B cell (primary cell): ENCODE data around the gene GPR176. TPM values are rescaled to one million over a fixed set of nuclear protein-coding genes. Genes with fewer than 3 reads are reported as not detected.

ENCODE experiments used
- ATAC-seq: fragments of 200-7000 bp; cut with Tn5 transposase; one replicate; pipeline ENCODE4 v1.10.0; 2021; ENCODE audit warnings: low read depth, mild to moderate bottlenecking, moderate number of reproducible peaks, moderate library complexity
- CTCF ChIA-PET: fragments of 350-600 bp; sonication (Branson Sonifier 250); formaldehyde crosslinking; loops from one replicate; lab custom pipeline; 2021; ENCODE audit warnings: antibody characterized with exemption, inconsistent platforms; lab: Charles Lee
- POLR2A ChIA-PET: fragments of 350-600 bp; sonication (Branson Sonifier 250); formaldehyde crosslinking; loops from one replicate; lab custom pipeline; 2021; ENCODE audit warnings: antibody characterized with exemption; lab: Charles Lee
- DNase-seq: peaks from one replicate; pipeline ENCODE4 v3.0.0; 2013
- H2AFZ ChIP-seq: 2 replicates; pipeline ENCODE4 v1.6.1; 2012; ENCODE audit warnings: mild to moderate bottlenecking, low read depth, low read length; ENCODE audit not compliant: insufficient read depth, poor library complexity, severe bottlenecking
- H3K27ac ChIP-seq, 2 donors: 1 replicate in 1 of 2; 2 replicates in 1 of 2; pipeline ENCODE4 v1.5.1; 2012 to 2013; ENCODE audit warnings: low read length in 2 of 2, mild to moderate bottlenecking in 2 of 2, moderate library complexity in 1 of 2
- H3K27me3 ChIP-seq, 4 experiments: fragments of 200-600 bp in 1 of 4; sonication (generic) in 1 of 4; replicated peaks in 1 of 4; 1 replicate in 2 of 4; 2 replicates in 2 of 4; pipeline versions ENCODE4 v1.6.1 to v1.7.0; 2013 to 2016; ENCODE audit warnings: low read length in 3 of 4, mild to moderate bottlenecking in 2 of 4, mixed read lengths in 1 of 4, moderate library complexity in 1 of 4; ENCODE audit not compliant: insufficient read depth in 4 of 4, control insufficient read depth in 3 of 4; ENCODE audit errors: control extremely low read depth in 1 of 4
- H3K36me3 ChIP-seq, 2 experiments: replicated peaks in 1 of 2; 1 replicate in 1 of 2; 2 replicates in 1 of 2; pipeline versions ENCODE4 v1.6.1 to v1.7.1; 2013; ENCODE audit warnings: low read length in 1 of 2; ENCODE audit not compliant: insufficient read depth in 2 of 2, control insufficient read depth in 1 of 2; ENCODE audit errors: control extremely low read depth in 1 of 2, extremely low read depth in 1 of 2
- H3K4me1 ChIP-seq, 2 donors: fragments of 200-600 bp in 1 of 2; sonication (generic) in 1 of 2; 1 replicate in 1 of 2; 2 replicates in 1 of 2; pipeline versions ENCODE4 v1.5.1 to v1.6.1; 2013 to 2017; ENCODE audit warnings: low read length in 2 of 2; ENCODE audit not compliant: control insufficient read depth in 2 of 2, insufficient read depth in 2 of 2
- H3K4me2 ChIP-seq: replicated peaks from 2 replicates; pipeline ENCODE3; 2012; ENCODE audit warnings: mild to moderate bottlenecking, low read depth, low read length; ENCODE audit not compliant: poor library complexity, severe bottlenecking
- H3K4me3 ChIP-seq, 5 experiments: fragments of 200-600 bp in 1 of 5; sonication (generic) in 1 of 5; 1 replicate in 3 of 5; 2 replicates in 2 of 5; pipeline versions ENCODE4 v1.5.1 to v1.7.0; 2011 to 2016; ENCODE audit warnings: low read length in 4 of 5, mild to moderate bottlenecking in 4 of 5, low read depth in 2 of 5, control low read depth in 1 of 5, moderate library complexity in 1 of 5; ENCODE audit not compliant: insufficient read depth in 1 of 5; ENCODE audit errors: control extremely low read depth in 1 of 5, extremely low read depth in 1 of 5
- H3K79me2 ChIP-seq: fragments of 200-600 bp; sonication (generic); one replicate; pipeline ENCODE4 v1.6.0; 2016; ENCODE audit warnings: low read length; ENCODE audit not compliant: control insufficient read depth, insufficient read depth
- H3K9ac ChIP-seq: fragments of 200-600 bp; sonication (generic); 2 replicates; pipeline ENCODE4 v1.6.1; 2017; ENCODE audit warnings: mild to moderate bottlenecking, low read length, moderate library complexity
- H3K9me3 ChIP-seq, 3 donors: one replicate each; pipeline versions ENCODE4 v1.6.1 to v1.7.1; 2013; ENCODE audit warnings: low read length in 2 of 3; ENCODE audit not compliant: control insufficient read depth in 2 of 3, insufficient read depth in 1 of 3; ENCODE audit errors: control extremely low read depth in 1 of 3
- H4K20me1 ChIP-seq: 2 replicates; pipeline ENCODE4 v1.6.0; 2012; ENCODE audit warnings: mild to moderate bottlenecking, low read length; ENCODE audit not compliant: insufficient read depth, control insufficient read depth, poor library complexity, severe bottlenecking
- H3K27ac Mint-ChIP-seq: one replicate; pipeline ENCODE4 v1.8.0; 2021; ENCODE audit warnings: mixed read lengths
- H3K27me3 Mint-ChIP-seq: one replicate; pipeline ENCODE4 v1.8.0; 2021; ENCODE audit warnings: mixed read lengths
- H3K4me1 Mint-ChIP-seq: one replicate; pipeline ENCODE4 v1.8.0; 2021; ENCODE audit warnings: mixed read lengths
- H3K4me3 Mint-ChIP-seq: one replicate; pipeline ENCODE4 v1.8.0; 2021; ENCODE audit warnings: mixed read lengths
- H3K9me3 Mint-ChIP-seq: one replicate; pipeline ENCODE4 v1.8.0; 2022; ENCODE audit warnings: mixed read lengths; ENCODE audit not compliant: insufficient read depth
- CTCF ChIP-seq: fragments of 200-600 bp; IDR thresholded peaks from one replicate; pipeline ENCODE4 v1.8.0; 2022; ENCODE audit warnings: antibody characterized with exemption, mild to moderate bottlenecking
- EZH2 ChIP-seq: IDR thresholded peaks from 2 replicates; pipeline ENCODE4 v1.6.1; 2012; ENCODE audit warnings: borderline replicate concordance, low read depth, mild to moderate bottlenecking, moderate library complexity, low read length; ENCODE audit not compliant: insufficient read depth, poor library complexity, severe bottlenecking
- WGBS: methylation state at CpG from one replicate; pipeline ENCODE4 v1.1.5; 2013; ENCODE audit warnings: missing lambda C conversion rate; ENCODE audit not compliant: insufficient coverage; 5-methylcytosine and 5-hydroxymethylcytosine counted together
- intact Hi-C: fragments of 100-400 bp; cut with micrococcal nuclease; formaldehyde crosslinking; loops from one replicate; pipeline ENCODE4 v1.10.0; 2022
- polyA plus RNA-seq: library from polyadenylated mRNA; depleted of rRNA; stranded (reverse); fragments of >200 nt; gene quantifications from 2 replicates; pipeline ENCODE4 v1.2.3, GENCODE V29; 2012
- total RNA-seq, 2 donors: library from RNA; stranded (reverse); fragments of 120-200 nt in 1 of 2; gene quantifications; 1 replicate in 1 of 2; 2 replicates in 1 of 2; pipeline versions ENCODE4 v1.2.3 to v1.2.4, GENCODE V29; 2013 to 2022

GPR176 gene
- total and polyA plus RNA-seq, 2 donors (not counting 1 experiment from before 2014, with no cell fraction given), result 0.07 to 0.30 TPM

GRCh38 chr15:39785139-39785538, 134.9 kb downstream of the GPR176 start:
- TF ChIP-seq EZH2 (no peak), CTCF (no peak)
- peaks cover 0 to 4% of the 10 kb centered on the region in 2 experiments for H3K36me3 ChIP-seq
- H3K79me2 ChIP-seq, result no peaks in the 10 kb centered on the region
- ChIA-PET CTCF (interaction anchor here (0.8 to 1.7 kb wide), 3 partner anchors 27 to 489 kb away, joined by 3 to 11 read pairs (median 4); no protein-coding TSS in a partner anchor), POLR2A (no interaction called here)
- DNase-seq (no peak), ATAC-seq (no peak)
- Mint-ChIP-seq H3K9me3 (no peaks in the 10 kb centered on the region), H3K4me3 (no peak overlapping the region), H3K27ac (no peak overlapping the region), H3K27me3 (no peaks in the 10 kb centered on the region), H3K4me1 (peaks cover 43% of the 10 kb centered on the region)
- H2AFZ ChIP-seq, result no peak overlapping the region
- H4K20me1 ChIP-seq, result no peaks in the 10 kb centered on the region
- no peak overlapping the region for H3K4me3 ChIP-seq
- intact Hi-C loops, result loop anchor here (5.0 to 10.0 kb wide), 3 partner anchors 377 to 640 kb away; partner anchors contain the start of genes BUB1B and INAFM2
- no peaks in the 10 kb centered on the region for H3K9me3 ChIP-seq
- peaks cover 17 to 18% of the 10 kb centered on the region in 2 donors for H3K4me1 ChIP-seq
- 100% methylated on average over 3 of the region's 10 CpGs for WGBS
- H3K27me3 ChIP-seq, result no peaks in the 10 kb centered on the region
- no peak overlapping the region for H3K27ac ChIP-seq
- H3K4me2 ChIP-seq, result no peak overlapping the region
- H3K9ac ChIP-seq, result no peak overlapping the region

- Histone ChIP-seq H3K36me3 (peaks cover 0 to 4% of the 10 kb centered on the region in 2 experiments), H3K27me3 (no peaks in the 10 kb centered on the region), H3K9me3 (no peaks in the 10 kb centered on the region), H3K27ac (peak overlapping the region in 1 of 2 donors; percentile 15), H3K4me3 (no peak overlapping the region), H3K79me2 (no peaks in the 10 kb centered on the region), H3K4me1 (peaks cover 17 to 18% of the 10 kb centered on the region in 2 donors), H2AFZ (no peak overlapping the region), H3K9ac (no peak overlapping the region), H3K4me2 (no peak overlapping the region), H4K20me1 (no peaks in the 10 kb centered on the region)
- H3K27me3 Mint-ChIP-seq, result no peaks in the 10 kb centered on the region
- WGBS, result 100% methylated on average over 2 of the region's 2 CpGs
- intact Hi-C loops, result loop anchor here (5.0 to 10.0 kb wide), 3 partner anchors 378 to 640 kb away; partner anchors contain the start of genes BUB1B and INAFM2
- CTCF ChIA-PET, result interaction anchor here (0.8 to 1.7 kb wide), 3 partner anchors 27 to 490 kb away, joined by 3 to 11 read pairs (median 4); no protein-coding TSS in a partner anchor
- H3K27ac Mint-ChIP-seq, result no peak overlapping the region
- POLR2A ChIA-PET, result no interaction called here
- no peak for TF ChIP-seq CTCF
- no peak for TF ChIP-seq EZH2
- H3K4me1 Mint-ChIP-seq, result peaks cover 43% of the 10 kb centered on the region
- no peak overlapping the region for H3K4me3 Mint-ChIP-seq
- no peaks in the 10 kb centered on the region for H3K9me3 Mint-ChIP-seq
- no peak for ATAC-seq
- no peak for DNase-seq
Observed at GRCh38 chr15:39784638-39785037, 135.4 kb downstream of the GPR176 start.
